Activated effector memory CD4-positive, alpha-beta T cell treated with Interleukin-2 at 50 U/mL for 16 hours (primary cell): ENCODE data around the gene STARD13.

Experiments
- DNase-seq: peaks from one replicate; pipeline ENCODE4 v3.0.0-alpha.2; 2020

STARD13 gene

DNA sequence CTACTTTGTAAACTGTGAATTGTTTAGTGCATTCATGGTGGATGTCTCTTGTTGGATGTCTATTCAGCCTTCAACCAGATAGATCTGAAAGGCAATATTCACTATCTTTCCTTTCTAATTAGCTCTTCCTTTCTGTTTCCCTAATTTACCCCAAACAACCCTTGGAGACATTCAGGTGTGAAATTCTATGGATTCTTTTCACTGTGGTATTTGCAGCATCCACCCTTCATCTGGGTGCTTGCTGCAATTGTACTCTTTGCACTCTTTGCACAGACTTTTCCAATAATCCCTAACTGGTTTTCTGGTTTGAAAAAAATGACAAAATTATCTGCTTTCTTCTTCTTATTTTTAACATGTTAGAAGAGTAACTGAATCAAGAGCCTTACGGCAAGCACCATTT lies 212.8 kb downstream of the STARD13 start:
- no peak for DNase-seq

DNA sequence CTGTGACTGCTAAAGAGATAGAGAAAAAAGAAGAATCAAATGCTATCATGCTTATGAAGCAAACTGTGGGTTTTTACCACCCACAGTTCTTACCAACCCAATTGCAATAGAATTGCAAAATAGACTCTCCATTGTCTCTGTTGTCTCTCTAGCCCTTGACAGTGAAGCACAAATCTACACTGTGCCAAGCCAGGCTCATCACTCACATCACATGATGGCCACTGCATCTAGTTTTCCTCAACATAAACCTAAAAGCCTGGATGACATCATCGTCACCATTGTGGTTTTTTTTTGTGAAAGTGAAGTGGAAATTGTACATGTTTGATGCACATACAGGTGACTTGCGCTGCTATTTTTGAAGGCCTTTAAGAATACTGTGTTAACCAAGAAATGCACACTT lies 213.3 kb downstream of the STARD13 start:
- DNase-seq = no peak

DNA sequence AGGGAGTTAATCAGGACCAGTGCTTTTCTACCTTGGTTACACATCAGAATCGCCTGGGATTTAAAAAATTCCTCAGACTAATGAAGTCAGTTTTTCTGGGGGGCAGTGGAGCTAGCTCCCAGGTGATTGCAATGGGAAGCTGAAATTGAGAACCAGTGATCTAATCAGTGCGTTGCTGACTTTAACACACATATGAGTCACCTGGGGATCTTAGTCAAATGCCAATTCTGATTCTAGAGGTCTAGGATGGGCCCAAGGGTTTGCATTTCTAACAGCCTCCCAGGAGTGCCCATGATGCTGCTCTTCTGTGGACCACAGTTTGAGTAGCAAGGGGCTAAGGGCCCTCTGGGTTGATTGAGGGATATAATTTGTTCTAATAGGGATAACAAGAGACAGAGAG lies 214.8 kb downstream of the STARD13 start:
- DNase-seq = no peak

DNA sequence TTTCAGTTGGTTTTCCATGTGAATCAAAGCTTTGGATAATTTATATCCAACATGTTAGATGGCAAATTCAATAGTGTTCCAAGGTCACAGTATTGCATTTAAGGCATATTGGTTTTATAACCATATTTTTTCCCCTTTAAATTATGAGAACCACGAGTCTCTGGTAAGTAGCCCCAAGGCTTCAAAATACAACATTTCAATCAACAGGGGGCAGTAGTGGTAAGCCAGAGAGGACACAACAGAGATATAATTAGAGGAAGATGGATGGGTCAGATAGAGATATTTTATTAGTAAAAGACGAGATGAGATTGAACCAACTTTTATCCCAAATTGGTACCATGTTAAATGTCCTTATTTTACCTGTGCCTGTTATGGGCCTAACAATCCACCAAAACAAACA lies 216.2 kb downstream of the STARD13 start:
- DNase-seq = no peak

DNA sequence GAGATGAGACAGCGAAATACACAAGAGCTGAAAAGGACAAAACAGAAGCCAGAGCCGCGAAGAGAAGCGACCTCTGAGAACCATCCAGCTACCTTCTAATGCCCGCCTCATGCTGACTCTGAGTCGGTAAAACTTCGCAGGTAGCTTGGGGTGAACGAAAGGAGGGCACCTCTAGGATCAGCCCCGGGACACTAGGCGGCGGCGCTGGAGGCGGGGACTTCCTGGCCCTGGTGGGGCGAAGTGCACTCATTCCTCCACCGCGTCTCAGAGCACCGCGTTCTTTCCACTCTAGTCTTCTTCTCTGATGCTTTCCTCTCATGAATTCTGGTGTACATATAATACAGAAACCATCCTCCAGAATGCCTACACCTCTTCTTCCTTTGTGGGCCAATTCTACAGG lies 219.2 kb downstream of the STARD13 start:
- DNase-seq = no peak

DNA sequence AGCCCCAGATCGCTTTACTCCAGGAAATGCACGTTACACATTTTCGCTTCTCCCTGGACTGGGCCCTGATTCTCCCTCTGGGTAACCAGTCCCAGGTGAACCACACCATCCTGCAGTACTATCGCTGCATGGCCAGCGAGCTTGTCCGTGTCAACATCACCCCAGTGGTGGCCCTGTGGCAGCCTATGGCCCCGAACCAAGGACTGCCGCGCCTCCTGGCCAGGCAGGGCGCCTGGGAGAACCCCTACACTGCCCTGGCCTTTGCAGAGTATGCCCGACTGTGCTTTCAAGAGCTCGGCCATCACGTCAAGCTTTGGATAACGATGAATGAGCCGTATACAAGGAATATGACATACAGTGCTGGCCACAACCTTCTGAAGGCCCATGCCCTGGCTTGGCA lies 224.7 kb downstream of the STARD13 start:
- DNase-seq = no peak

DNA sequence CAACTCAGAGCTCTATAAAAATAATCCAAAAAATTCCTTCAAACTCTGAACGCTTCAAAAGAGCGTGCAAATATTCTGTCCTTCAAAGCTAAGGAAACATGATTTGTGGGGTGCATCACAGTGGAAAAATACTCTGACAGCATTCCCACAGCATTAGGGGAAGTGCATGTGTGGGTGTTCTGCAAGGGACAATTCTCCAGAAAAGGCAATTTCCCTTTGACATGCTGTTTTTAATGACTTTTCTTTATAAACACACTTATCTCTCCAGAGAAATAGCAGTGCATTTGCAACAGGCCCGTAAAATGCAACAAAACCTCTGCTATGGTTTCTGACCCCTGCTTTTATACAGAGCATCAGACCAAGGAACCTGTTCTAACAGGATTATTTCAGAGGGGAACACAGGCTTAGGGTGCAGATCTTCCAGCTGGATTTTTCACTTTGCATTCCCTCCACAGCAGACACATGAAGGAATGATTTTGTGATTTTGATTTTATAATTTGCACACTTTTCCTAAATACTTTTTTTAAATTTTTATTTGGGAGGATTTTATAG lies 226.7 kb downstream of the STARD13 start:
- no peak for DNase-seq

DNA sequence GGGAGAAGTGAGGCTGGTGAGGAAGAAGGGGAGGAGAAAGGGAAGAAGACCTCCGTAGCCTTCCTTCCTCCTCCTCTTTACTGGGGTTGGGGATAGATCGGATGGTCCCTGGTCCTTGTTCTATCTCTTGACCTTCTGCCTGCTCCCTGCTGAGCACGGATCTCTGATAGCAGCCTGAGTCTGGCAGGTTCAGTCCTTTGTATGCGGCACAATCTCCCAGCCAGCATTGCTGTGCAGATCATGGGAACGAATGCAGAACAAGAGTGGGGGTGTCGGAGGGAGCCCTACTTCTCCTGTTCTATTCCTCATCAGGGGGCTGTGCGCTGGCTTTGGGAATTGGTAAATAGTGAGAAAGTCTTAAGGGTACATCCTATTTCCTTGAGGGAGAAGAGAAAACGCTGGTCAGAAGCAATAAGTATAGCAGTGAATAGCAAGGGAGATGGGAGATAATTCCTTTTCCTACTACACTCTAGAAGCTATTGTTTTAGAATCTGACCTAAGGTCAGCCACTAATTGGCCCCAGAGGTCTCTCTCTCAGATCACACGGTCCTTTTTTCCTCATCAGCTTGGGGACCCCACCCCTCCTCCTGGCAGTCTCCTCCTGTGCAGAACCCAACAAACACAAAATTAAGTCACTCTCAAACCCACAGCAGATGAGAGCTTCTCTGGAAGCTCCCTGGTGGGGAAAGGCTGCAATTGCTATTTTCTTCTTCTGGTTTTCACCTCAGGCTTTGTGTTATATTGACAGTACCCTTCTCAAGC lies 228.4 kb downstream of the STARD13 start:
- DNase-seq = no peak

DNA sequence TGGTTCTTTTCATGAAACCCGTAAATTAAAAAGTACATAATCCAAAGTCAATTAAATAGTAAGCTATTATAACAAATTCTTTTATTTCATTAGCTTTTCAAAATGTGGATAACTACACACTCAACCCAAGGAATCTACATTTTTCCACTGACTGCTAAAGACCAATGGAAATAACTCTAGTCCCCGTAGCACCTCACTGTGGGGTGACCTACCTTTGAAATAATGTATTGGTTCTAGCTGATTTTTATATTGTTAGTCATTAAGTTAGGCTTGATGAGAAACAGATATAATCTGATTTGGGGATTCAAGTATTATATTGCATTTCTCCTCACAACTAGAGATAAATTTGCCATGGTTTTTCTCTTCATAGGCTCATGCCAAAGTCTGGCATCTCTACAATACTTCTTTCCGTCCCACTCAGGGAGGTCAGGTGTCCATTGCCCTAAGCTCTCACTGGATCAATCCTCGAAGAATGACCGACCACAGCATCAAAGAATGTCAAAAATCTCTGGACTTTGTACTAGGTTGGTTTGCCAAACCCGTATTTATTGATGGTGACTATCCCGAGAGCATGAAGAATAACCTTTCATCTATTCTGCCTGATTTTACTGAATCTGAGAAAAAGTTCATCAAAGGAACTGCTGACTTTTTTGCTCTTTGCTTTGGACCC lies 232.0 kb downstream of the STARD13 start:
- DNase-seq = no peak
